HL-60/S4 treated with phorbol 12-myristate 13-acetate at 8.2 ng/mL for 4 days and 3 days (cell line): Measurements from ENCODE around the gene ATG13.
"Not testable (repeated sequence)": the region's sequence is repeated elsewhere in the genome, so short reads cannot be mapped to it uniquely, and the experiment has no call there.

Experiments used
- in situ Hi-C: fragments of 300-500 bp; cut with MboI; formaldehyde crosslinking; loops from 2 replicates; pipeline ENCODE4 v1.15.0; 2022; ENCODE audit warnings: low sequenced_read_pairs

Gene ATG13

GRCh38 chr11:46617134-46617971 lies at the start of gene ATG13, which contains the start of gene HARBI1:
ATG13 (plus strand) TSS chr11:46617553; CDS start chr11:46644292, 26,739 bp downstream.
HARBI1 (minus strand) TSS chr11:46617227; CDS start chr11:46616237, 990 bp downstream.
- in situ Hi-C loops = no loop called here

GRCh38 chr11:46570790-46571398 lies 46.5 kb upstream of the ATG13 start:
- in situ Hi-C loops = no loop called here

- in situ Hi-C loops = no loop called here
Observed at GRCh38 chr11:46574656-46575055, 42.7 kb upstream of the ATG13 start.

GRCh38 chr11:46577058-46577457 lies 40.3 kb upstream of the ATG13 start:
- in situ Hi-C loops = no loop called here

GRCh38 chr11:46582588-46582987 lies 34.8 kb upstream of the ATG13 start:
- in situ Hi-C loops = no loop called here

GRCh38 chr11:46583513-46583912 lies 33.8 kb upstream of the ATG13 start:
- in situ Hi-C loops = not testable (repeated sequence)

- in situ Hi-C loops = no loop called here
Observed at GRCh38 chr11:46588131-46588530, 29.2 kb upstream of the ATG13 start.

GRCh38 chr11:46588915-46589314 lies 28.4 kb upstream of the ATG13 start:
- in situ Hi-C loops = no loop called here

GRCh38 chr11:46590740-46591605 lies 26.4 kb upstream of the ATG13 start:
- in situ Hi-C loops = no loop called here

GRCh38 chr11:46593550-46594373 lies 23.6 kb upstream of the ATG13 start, which contains the start of gene AMBRA1:
AMBRA1 (minus strand) TSS chr11:46594023; CDS start chr11:46548380, 45,643 bp downstream.
- in situ Hi-C loops = no loop called here

GRCh38 chr11:46594374-46594700 lies 23.0 kb upstream of the ATG13 start:
- in situ Hi-C loops = no loop called here

GRCh38 chr11:46594785-46595184 lies 22.6 kb upstream of the ATG13 start:
- in situ Hi-C loops = no loop called here

GRCh38 chr11:46597155-46597554 lies 20.2 kb upstream of the ATG13 start:
- in situ Hi-C loops = no loop called here

GRCh38 chr11:46597609-46598219 lies 19.6 kb upstream of the ATG13 start:
- in situ Hi-C loops = no loop called here

GRCh38 chr11:46599340-46600193 lies 17.8 kb upstream of the ATG13 start:
- in situ Hi-C loops = no loop called here

- in situ Hi-C loops = no loop called here
Observed at GRCh38 chr11:46600194-46600960, 17.0 kb upstream of the ATG13 start.

GRCh38 chr11:46601129-46601528 lies 16.2 kb upstream of the ATG13 start:
- in situ Hi-C loops = no loop called here

GRCh38 chr11:46603704-46604308 lies 13.5 kb upstream of the ATG13 start:
- in situ Hi-C loops = no loop called here
